ENCODE data around the gene ATP11A.

Gene ATP11A

DNA sequence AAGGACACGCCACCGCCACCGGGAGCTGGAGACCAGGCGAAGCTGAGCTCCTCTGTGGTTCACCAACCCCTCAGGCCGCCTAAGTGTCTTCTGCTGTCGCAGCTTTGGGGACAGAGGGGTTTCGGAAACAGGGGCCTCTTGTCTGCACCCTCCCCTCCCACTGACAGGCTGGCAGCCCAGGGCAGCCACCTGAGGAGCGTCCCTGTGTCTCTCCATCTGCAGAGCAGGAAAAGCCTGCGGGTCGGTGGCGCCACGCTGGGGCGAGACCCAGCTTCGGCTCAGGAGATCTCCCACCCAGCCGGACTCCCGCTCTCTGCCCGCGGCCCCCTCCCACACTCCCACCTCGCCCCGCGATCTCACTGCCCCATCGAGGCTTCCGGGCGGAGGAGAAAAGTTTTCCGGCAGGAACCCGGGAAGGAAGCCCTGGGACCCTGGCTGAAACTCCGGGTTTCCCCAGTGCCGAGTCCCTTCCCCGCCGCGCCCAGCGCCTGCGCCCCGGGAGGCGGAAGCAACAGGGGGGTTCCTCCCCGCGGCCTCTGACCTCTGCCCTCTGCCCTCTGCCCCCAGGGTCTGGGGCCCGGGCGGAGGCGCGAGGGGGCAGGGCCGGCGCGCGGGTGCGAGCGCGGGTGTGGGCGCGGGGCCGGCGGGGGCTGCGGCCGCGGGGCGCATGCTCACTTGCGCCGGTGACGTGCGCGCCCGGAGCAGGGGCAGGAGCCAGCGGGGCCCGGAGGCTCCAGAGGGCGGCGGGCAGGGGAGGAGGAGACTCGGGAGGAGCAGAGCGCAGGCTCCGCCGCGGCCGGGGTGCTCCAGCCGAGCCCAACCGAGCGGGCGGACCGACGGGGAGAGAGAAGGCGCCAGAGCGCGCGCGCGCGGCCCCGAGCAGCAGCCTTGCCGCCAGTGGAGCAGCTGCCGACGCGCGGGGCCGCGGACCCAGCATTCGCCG lies at the start of gene ATP11A:
TSS of gene ATP11A (plus strand) at position 736 of the 943 bp plus-strand sequence. CDS start 379 bp downstream, outside the sequence.
- peaks cover 3% of the 10 kb centered on the region for H3K4me1 ChIP-seq
- H2AFZ ChIP-seq: peak within 1 kb of the TSS; percentile 90
- TF ChIP-seq, protein P1, sequence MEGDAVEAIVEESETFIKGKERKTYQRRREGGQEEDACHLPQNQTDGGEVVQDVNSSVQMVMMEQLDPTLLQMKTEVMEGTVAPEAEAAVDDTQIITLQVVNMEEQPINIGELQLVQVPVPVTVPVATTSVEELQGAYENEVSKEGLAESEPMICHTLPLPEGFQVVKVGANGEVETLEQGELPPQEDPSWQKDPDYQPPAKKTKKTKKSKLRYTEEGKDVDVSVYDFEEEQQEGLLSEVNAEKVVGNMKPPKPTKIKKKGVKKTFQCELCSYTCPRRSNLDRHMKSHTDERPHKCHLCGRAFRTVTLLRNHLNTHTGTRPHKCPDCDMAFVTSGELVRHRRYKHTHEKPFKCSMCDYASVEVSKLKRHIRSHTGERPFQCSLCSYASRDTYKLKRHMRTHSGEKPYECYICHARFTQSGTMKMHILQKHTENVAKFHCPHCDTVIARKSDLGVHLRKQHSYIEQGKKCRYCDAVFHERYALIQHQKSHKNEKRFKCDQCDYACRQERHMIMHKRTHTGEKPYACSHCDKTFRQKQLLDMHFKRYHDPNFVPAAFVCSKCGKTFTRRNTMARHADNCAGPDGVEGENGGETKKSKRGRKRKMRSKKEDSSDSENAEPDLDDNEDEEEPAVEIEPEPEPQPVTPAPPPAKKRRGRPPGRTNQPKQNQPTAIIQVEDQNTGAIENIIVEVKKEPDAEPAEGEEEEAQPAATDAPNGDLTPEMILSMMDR (IDR thresholded peaks at IDR 0.05): no peak
- H3K27me3 ChIP-seq (ENCODE audit: control insufficient read depth, insufficient read depth, low read length): no peaks in the 10 kb centered on the region
- peak within 1 kb of the TSS; percentile 80 for H3K4me3 ChIP-seq (ENCODE audit: low read depth, low read length)
- no peaks in the 10 kb centered on the region for H3K9me3 ChIP-seq (ENCODE audit: control insufficient read depth, low read length)
- no peaks in the 10 kb centered on the region for H3K36me3 ChIP-seq (ENCODE audit: control insufficient read depth, insufficient read depth, low read length)
- peak within 1 kb of the TSS; percentile 92 for H3K4me2 ChIP-seq (ENCODE audit: low read length)
- H3K9ac ChIP-seq: peak within 1 kb of the TSS; percentile 14
- H3K79me2 ChIP-seq: peaks cover 15% of the 10 kb centered on the region
- peak within 1 kb of the TSS; percentile 71 for H3K27ac ChIP-seq

DNA sequence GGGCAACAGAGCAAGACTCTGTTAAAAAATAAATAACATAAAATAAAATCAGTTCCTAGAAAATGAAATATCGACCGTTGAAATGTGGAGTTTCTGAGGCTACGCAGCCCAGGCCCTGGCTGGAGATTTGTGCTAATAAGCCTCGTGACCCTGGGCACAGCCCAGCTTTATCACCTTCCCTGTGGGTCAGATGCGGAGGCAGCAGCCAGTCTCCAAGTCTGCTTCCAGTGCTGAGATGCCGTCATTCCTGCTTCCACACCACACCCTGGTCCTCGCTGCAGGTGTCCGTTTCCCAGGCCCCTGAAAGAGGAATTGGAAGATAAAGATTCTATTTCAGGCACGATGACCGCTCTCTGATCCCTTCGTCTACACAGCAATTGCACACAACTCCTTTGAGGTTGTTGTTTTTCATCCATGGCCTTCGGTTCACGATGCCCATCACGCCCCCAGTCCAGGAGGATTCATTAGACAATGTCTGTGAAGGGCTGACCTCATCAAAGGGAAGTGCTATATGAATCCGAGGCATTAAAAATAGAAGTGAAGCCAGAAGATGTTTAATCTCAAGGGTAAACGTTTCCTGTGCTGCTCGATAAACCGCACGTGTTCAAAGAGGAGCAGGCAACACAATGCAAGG lies 48.3 kb upstream of the ATP11A start:
- H3K9ac ChIP-seq: no peak overlapping the region
- no peaks in the 10 kb centered on the region for H3K79me2 ChIP-seq
- no peak overlapping the region for H3K4me3 ChIP-seq (ENCODE audit: low read depth, low read length)
- no peak overlapping the region for H2AFZ ChIP-seq
- H3K36me3 ChIP-seq (ENCODE audit: control insufficient read depth, insufficient read depth, low read length): no peaks in the 10 kb centered on the region
- H3K4me1 ChIP-seq: peaks cover 7% of the 10 kb centered on the region
- H3K9me3 ChIP-seq (ENCODE audit: control insufficient read depth, low read length): no peaks in the 10 kb centered on the region
- no peaks in the 10 kb centered on the region for H3K27me3 ChIP-seq (ENCODE audit: control insufficient read depth, insufficient read depth, low read length)
- H3K4me2 ChIP-seq (ENCODE audit: low read length): no peak overlapping the region
- TF ChIP-seq, protein P1 (IDR thresholded peaks at IDR 0.05): no peak
- no peak overlapping the region for H3K27ac ChIP-seq

DNA sequence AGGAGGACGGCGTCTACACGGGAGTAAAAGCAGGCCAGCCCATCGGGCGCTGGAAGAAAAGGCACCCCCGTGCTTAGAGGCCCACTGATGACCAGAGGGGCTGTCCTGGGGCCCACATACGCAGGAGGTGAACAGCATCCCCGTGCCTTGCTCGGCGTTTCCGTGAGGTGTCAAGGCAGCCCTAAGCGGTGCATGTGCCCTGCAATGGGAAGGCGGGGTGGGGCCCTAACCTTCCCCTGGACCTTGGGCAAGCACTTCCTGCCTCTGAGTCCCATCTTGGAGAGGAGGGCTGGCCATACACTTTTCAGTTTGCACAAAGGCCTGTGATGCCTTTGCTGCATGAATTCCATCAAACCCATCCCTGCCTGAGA lies 47.8 kb upstream of the ATP11A start:
- Histone ChIP-seq H3K27ac (no peak overlapping the region), H3K4me1 (peaks cover 7% of the 10 kb centered on the region), H3K9ac (no peak overlapping the region), H3K27me3 (ENCODE audit: control insufficient read depth, insufficient read depth, low read length) (no peaks in the 10 kb centered on the region), H3K79me2 (no peaks in the 10 kb centered on the region), H2AFZ (no peak overlapping the region), H3K4me3 (ENCODE audit: low read depth, low read length) (no peak overlapping the region), H3K9me3 (ENCODE audit: control insufficient read depth, low read length) (no peaks in the 10 kb centered on the region), H3K36me3 (ENCODE audit: control insufficient read depth, insufficient read depth, low read length) (no peaks in the 10 kb centered on the region), H3K4me2 (ENCODE audit: low read length) (no peak overlapping the region)
- TF ChIP-seq, protein P1 (IDR thresholded peaks at IDR 0.05): no peak

DNA sequence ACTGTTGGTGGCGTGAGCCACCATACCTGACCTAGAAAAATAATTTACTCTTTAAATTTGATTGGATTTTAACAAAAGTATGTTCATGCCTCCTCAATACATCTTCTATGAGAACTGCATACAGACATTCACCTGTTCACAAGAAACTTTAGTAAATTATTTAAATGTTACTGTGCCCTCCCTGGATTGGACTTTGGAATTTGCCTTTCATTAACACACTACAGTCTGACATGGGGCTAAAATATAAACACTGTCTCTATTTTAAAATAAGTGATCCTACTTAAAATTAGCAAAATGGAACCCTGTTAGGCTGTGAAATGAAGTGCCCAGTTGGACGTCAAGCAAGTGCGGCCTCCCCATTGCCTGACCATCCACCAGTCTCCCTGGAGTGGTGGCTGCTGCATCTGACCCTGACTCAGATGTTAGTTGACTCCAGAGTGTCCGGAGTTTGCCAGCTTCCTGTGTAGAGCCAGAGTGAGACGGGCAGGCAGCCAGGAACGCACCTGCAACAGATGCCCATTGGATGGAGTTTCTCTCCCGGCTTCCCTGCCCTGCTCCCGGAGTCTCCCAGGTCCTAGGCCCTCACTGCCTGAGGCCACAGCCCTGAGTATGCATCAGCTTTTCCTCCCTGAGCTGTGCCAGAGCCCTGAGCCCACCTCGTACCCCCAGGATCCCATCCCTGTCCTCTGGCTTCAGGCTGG lies 45.9 kb upstream of the ATP11A start:
- H3K27ac ChIP-seq: no peak overlapping the region
- H3K27me3 ChIP-seq (ENCODE audit: control insufficient read depth, insufficient read depth, low read length): no peaks in the 10 kb centered on the region
- no peaks in the 10 kb centered on the region for H3K36me3 ChIP-seq (ENCODE audit: control insufficient read depth, insufficient read depth, low read length)
- no peaks in the 10 kb centered on the region for H3K9me3 ChIP-seq (ENCODE audit: control insufficient read depth, low read length)
- no peak overlapping the region for H2AFZ ChIP-seq
- TF ChIP-seq, protein P1 (IDR thresholded peaks at IDR 0.05): no peak
- no peak overlapping the region for H3K9ac ChIP-seq
- no peak overlapping the region for H3K4me3 ChIP-seq (ENCODE audit: low read depth, low read length)
- no peaks in the 10 kb centered on the region for H3K79me2 ChIP-seq
- no peak overlapping the region for H3K4me2 ChIP-seq (ENCODE audit: low read length)
- peaks cover 2% of the 10 kb centered on the region for H3K4me1 ChIP-seq

All from parathyroid adenoma (tissue), 2 donors.